Keratinocyte (primary cell): ENCODE measurements around the gene CTAGE1. TPM values are rescaled to one million over a fixed set of nuclear protein-coding genes. Genes with fewer than 3 reads are reported as not detected.

ENCODE experiments used
- DNase-seq: peaks from one replicate; pipeline ENCODE4 v3.0.0-alpha.2; 2011; ENCODE audit warnings: low read depth, missing footprints, low spot score
- FAIRE-seq: peaks from 2 replicates; lab custom pipeline; 2011; peaks lifted over from hg19 to GRCh38; lab: Jason Lieb, UNC
- H2AFZ ChIP-seq: 2 replicates; pipeline ENCODE4 v1.6.0; 2012; ENCODE audit warnings: low read length, control low read depth, inconsistent platforms; ENCODE audit not compliant: control insufficient read depth
- H3K27ac ChIP-seq: 2 replicates; pipeline ENCODE4 v1.5.1; 2011; ENCODE audit warnings: low read length; ENCODE audit not compliant: control insufficient read depth, insufficient read depth
- H3K27me3 ChIP-seq: 3 replicates; pipeline ENCODE4 v1.6.0; 2011; ENCODE audit warnings: low read length; ENCODE audit not compliant: control insufficient read depth, insufficient read depth; ENCODE audit errors: extremely low read depth
- H3K36me3 ChIP-seq, 2 experiments: 2 replicates in 1 of 2; 3 replicates in 1 of 2; pipeline ENCODE4 v1.5.1; 2011; ENCODE audit warnings: low read length in 2 of 2, mild to moderate bottlenecking in 1 of 2; ENCODE audit not compliant: control insufficient read depth in 2 of 2, insufficient read depth in 2 of 2; ENCODE audit errors: extremely low read depth in 1 of 2
- H3K4me1 ChIP-seq: 3 replicates; pipeline ENCODE4 v1.5.1; 2011; ENCODE audit warnings: low read length; ENCODE audit not compliant: control insufficient read depth, insufficient read depth; ENCODE audit errors: extremely low read depth
- H3K4me2 ChIP-seq: 3 replicates; pipeline ENCODE4 v1.6.0; 2011; ENCODE audit warnings: low read depth, low read length; ENCODE audit not compliant: control insufficient read depth, insufficient read depth; ENCODE audit errors: extremely low read depth
- H3K4me3 ChIP-seq, 3 experiments: fragments of 200-600 bp in 1 of 3; sonication (generic) in 1 of 3; 2 replicates in 2 of 3; 3 replicates in 1 of 3; pipeline ENCODE4 v1.5.1; 2011 to 2016; ENCODE audit warnings: low read length in 3 of 3, mild to moderate bottlenecking in 3 of 3, control low read depth in 2 of 3, inconsistent platforms in 1 of 3, low read depth in 1 of 3, mixed read lengths in 1 of 3, mixed run types in 1 of 3, moderate library complexity in 1 of 3; ENCODE audit not compliant: control insufficient read depth in 2 of 3, insufficient read depth in 2 of 3; ENCODE audit errors: extremely low read depth in 1 of 3
- H3K79me2 ChIP-seq: 2 replicates; pipeline ENCODE4 v1.6.0; 2012; ENCODE audit warnings: low read length; ENCODE audit not compliant: control insufficient read depth, insufficient read depth
- H3K9ac ChIP-seq: 3 replicates; pipeline ENCODE4 v1.6.0; 2011; ENCODE audit warnings: low read length; ENCODE audit not compliant: control insufficient read depth, insufficient read depth; ENCODE audit errors: extremely low read depth
- H3K9me1 ChIP-seq: 3 replicates; pipeline ENCODE4 v1.6.0; 2011; ENCODE audit warnings: low read length; ENCODE audit not compliant: control insufficient read depth, insufficient read depth; ENCODE audit errors: extremely low read depth
- H3K9me3 ChIP-seq: 2 replicates; pipeline ENCODE4 v1.5.1; 2012; ENCODE audit warnings: low read depth, low read length; ENCODE audit not compliant: control insufficient read depth
- H4K20me1 ChIP-seq: 3 replicates; pipeline ENCODE4 v1.6.0; 2011; ENCODE audit warnings: low read length; ENCODE audit not compliant: control insufficient read depth, insufficient read depth; ENCODE audit errors: extremely low read depth
- CTCF ChIP-seq, 3 experiments: IDR thresholded peaks in 1 of 3; conservative IDR thresholded peaks in 1 of 3; optimal IDR thresholded peaks in 1 of 3; 2 replicates in 2 of 3; 3 replicates in 1 of 3; pipeline versions ENCODE3 to v1.5.1; 2011; ENCODE audit warnings: low read length in 3 of 3, mild to moderate bottlenecking in 3 of 3, moderate library complexity in 2 of 3, control low read depth in 1 of 3, inconsistent platforms in 1 of 3; ENCODE audit not compliant: insufficient read depth in 2 of 3; ENCODE audit errors: extremely low read depth in 1 of 3
- EZH2 ChIP-seq: IDR thresholded peaks from one replicate; pipeline ENCODE4 v1.6.1; 2012; ENCODE audit warnings: inconsistent platforms, mild to moderate bottlenecking, low read length, moderate library complexity
- dilution Hi-C: fragments of 300-500 bp; cut with MboI; formaldehyde crosslinking; loops from one replicate; pipeline ENCODE4 v1.7.0; 2020; ENCODE audit warnings: low sequenced_read_pairs; ENCODE audit not compliant: extremely low pct_ligation_motif_present
- polyA plus RNA-seq, 5 experiments: library from polyadenylated mRNA; depleted of rRNA in 3 of 5; stranded (reverse) in 3 of 5; stranded (forward) in 1 of 5; unstranded in 1 of 5; fragments of >200 nt; gene quantifications; 1 replicate in 1 of 5; 2 replicates in 3 of 5; 3 replicates in 1 of 5; pipeline versions ENCODE4 v1.2.1 to v1.2.3, GENCODE V29; 2011 to 2012; ENCODE audit warnings: missing spikeins in 2 of 5, low read depth in 1 of 5, low replicate concordance in 1 of 5

CTAGE1 gene
- polyA plus RNA-seq, 1 donor (not counting 4 experiments of a cell fraction or from before 2014, with no cell fraction given) = not detected

DNA sequence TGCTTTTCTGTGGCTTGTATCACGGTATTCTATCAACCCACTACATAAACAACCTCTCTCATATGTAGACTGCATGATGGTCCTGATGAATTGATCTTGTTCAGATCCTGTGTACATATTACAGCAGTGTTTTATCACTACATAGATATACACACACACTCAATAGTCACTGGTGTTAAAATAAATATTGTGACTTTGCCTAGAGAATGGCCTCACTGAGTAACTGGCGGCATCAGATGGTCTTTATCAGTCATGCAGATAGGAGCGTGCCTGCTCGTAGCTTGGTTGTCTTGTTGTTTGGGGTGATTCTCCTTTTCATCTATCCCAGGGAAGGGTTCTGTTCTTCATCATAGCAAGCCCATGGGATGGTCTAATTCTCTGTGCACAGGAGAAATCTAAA is 18.4 kb upstream of the CTAGE1 start:
- no peaks in the 10 kb centered on the region for H3K9me3 ChIP-seq
- no peaks in the 10 kb centered on the region for H3K36me3 ChIP-seq
- no peaks in the 10 kb centered on the region for H4K20me1 ChIP-seq
- dilution Hi-C loops = no loop called here
- no peak overlapping the region for H2AFZ ChIP-seq
- no peak overlapping the region for H3K4me2 ChIP-seq
- no peak overlapping the region for H3K9ac ChIP-seq
- H3K4me1 ChIP-seq = peaks cover 36% of the 10 kb centered on the region
- no peak overlapping the region for H3K27ac ChIP-seq
- no peak for FAIRE-seq
- H3K27me3 ChIP-seq = no peaks in the 10 kb centered on the region
- H3K4me3 ChIP-seq = no peak overlapping the region
- H3K9me1 ChIP-seq = no peaks in the 10 kb centered on the region
- no peak for DNase-seq
- no peak for TF ChIP-seq CTCF (optimal IDR thresholded peaks at IDR 0.05 in 1 of 3, IDR thresholded peaks at IDR 0.05 in 1 of 3, conservative IDR thresholded peaks at IDR 0.05 in 1 of 3; ENCODE audit: extremely low read depth in 1 of 3, insufficient read depth in 2 of 3, low read length in 3 of 3)
- no peak for TF ChIP-seq EZH2
- no peaks in the 10 kb centered on the region for H3K79me2 ChIP-seq

GRCh38 chr18:22434973-22435608 is 17.4 kb upstream of the CTAGE1 start:
- dilution Hi-C loops = no loop called here
- Histone ChIP-seq H3K9ac (peak overlapping the region; percentile 48), H2AFZ (peak overlapping the region; percentile 90), H3K4me1 (peaks cover 35% of the 10 kb centered on the region), H4K20me1 (no peaks in the 10 kb centered on the region), H3K79me2 (no peaks in the 10 kb centered on the region), H3K9me3 (no peaks in the 10 kb centered on the region), H3K4me2 (peak overlapping the region; percentile 52), H3K4me3 (peak overlapping the region in 1 of 3 experiments; percentile 15), H3K36me3 (no peaks in the 10 kb centered on the region), H3K27me3 (no peaks in the 10 kb centered on the region), H3K27ac (peak overlapping the region; percentile 81), H3K9me1 (no peaks in the 10 kb centered on the region)
- TF ChIP-seq CTCF (optimal IDR thresholded peaks at IDR 0.05 in 1 of 3, IDR thresholded peaks at IDR 0.05 in 1 of 3, conservative IDR thresholded peaks at IDR 0.05 in 1 of 3; ENCODE audit: extremely low read depth in 1 of 3, insufficient read depth in 2 of 3, low read length in 3 of 3) = no peak
- TF ChIP-seq EZH2 = no peak
- FAIRE-seq = peak; percentile 93
- no peak for DNase-seq
